Breast epithelium (tissue), 3 donors: Measurements from ENCODE around the gene LAMB4.

ENCODE experiments used
- POLR2AphosphoS5 ChIP-seq, 3 donors: sonication (generic); formaldehyde crosslinking; IDR thresholded peaks; one replicate each; pipeline ENCODE4 v1.6.1; 2017; ENCODE audit warnings: antibody characterized with exemption in 3 of 3
- TF ChIP-seq, protein P1 (sequence below), 3 donors: fragments of 450-650 bp; IDR thresholded peaks; one replicate each; pipeline ENCODE4 v1.5.1; 2016 to 2017; ENCODE audit warnings: antibody characterized with exemption in 3 of 3, mild to moderate bottlenecking in 3 of 3, moderate library complexity in 3 of 3

GRCh38 chr7:108122181-108122580 lies 8.0 kb downstream of the LAMB4 start:
- no peak for TF ChIP-seq POLR2AphosphoS5 (IDR thresholded peaks at IDR 0.05)
- TF ChIP-seq, protein P1, sequence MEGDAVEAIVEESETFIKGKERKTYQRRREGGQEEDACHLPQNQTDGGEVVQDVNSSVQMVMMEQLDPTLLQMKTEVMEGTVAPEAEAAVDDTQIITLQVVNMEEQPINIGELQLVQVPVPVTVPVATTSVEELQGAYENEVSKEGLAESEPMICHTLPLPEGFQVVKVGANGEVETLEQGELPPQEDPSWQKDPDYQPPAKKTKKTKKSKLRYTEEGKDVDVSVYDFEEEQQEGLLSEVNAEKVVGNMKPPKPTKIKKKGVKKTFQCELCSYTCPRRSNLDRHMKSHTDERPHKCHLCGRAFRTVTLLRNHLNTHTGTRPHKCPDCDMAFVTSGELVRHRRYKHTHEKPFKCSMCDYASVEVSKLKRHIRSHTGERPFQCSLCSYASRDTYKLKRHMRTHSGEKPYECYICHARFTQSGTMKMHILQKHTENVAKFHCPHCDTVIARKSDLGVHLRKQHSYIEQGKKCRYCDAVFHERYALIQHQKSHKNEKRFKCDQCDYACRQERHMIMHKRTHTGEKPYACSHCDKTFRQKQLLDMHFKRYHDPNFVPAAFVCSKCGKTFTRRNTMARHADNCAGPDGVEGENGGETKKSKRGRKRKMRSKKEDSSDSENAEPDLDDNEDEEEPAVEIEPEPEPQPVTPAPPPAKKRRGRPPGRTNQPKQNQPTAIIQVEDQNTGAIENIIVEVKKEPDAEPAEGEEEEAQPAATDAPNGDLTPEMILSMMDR (IDR thresholded peaks at IDR 0.05): no peak
